Measurements from ENCODE around the gene TAS2R40. TPM values are rescaled to one million over a fixed set of nuclear protein-coding genes. Genes with fewer than 3 reads are reported as not detected.
"Not testable (repeated sequence)": the region's sequence is repeated elsewhere in the genome, so short reads cannot be mapped to it uniquely, and the experiment has no call there.

TAS2R40 gene
- not detected for total RNA-seq

- DNase-seq (ENCODE audit: low spot score) = no peak
These were observed at the start of gene TAS2R40 for GRCh38 chr7:143221737-143222136. TAS2R40 (plus strand) TSS chr7:143222037; CDS start chr7:143222079, 42 bp downstream.

- peak; percentile 64 for DNase-seq (ENCODE audit: low spot score)
These were observed 49.5 kb upstream of the TAS2R40 start for GRCh38 chr7:143172354-143172753.

GRCh38 chr7:143176128-143176527 is 45.7 kb upstream of the TAS2R40 start:
- no peak for DNase-seq (ENCODE audit: low spot score)

DNA sequence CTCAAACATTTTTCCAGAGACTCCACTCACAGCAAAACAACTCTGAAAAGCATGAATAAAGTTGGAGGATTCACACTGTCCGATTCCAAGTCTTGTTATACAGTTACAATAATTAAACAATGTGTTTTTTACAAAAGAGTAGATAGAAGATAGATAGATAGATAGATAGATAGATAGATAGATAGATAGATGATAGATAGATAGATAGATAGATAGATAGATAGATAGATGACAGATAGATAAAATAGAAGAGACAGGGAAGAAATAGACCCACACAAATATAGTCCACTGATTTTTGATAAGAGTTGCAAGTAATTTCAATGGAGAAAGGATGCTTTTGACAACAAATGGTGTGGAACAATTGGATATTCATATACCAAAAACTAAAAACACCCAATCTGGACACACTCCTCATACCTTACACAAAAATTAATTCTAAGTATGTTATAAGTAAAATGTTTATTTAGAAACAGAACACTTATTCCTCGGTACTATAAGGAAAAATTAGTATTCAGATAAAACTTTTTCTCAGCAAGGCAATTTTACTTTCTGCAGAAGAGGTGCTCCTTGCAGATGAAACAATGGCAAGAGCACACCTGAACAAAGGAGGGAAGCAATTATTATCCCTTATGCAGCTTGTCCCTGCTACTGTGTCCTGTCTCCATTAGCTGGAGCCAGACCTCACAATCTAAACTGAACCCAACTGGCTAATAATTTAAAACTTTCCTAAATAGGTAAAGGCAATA is 44.3 kb upstream of the TAS2R40 start:
- DNase-seq (ENCODE audit: low spot score) = no peak

DNA sequence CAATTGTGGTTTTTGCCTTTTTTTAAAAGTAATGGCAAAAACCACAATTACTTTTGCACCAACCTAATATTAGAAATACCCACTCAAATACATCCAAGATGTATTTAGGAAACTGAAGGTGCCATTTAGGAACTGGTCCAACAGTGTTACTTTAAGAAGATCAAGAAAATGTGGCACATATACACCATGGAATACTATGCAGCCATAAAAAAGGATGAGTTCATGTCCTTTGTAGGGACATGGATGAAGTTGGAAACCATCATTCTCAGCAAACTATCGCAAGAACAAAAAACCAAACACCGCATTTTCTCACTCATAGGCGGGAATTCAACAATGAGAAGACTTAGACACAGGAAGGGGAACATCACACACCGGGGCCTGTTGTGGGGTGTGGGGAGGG is 41.1 kb upstream of the TAS2R40 start:
- DNase-seq (ENCODE audit: low spot score) = not testable (repeated sequence)

GRCh38 chr7:143181349-143181748 is 40.5 kb upstream of the TAS2R40 start:
- DNase-seq (ENCODE audit: low spot score) = no peak

DNA sequence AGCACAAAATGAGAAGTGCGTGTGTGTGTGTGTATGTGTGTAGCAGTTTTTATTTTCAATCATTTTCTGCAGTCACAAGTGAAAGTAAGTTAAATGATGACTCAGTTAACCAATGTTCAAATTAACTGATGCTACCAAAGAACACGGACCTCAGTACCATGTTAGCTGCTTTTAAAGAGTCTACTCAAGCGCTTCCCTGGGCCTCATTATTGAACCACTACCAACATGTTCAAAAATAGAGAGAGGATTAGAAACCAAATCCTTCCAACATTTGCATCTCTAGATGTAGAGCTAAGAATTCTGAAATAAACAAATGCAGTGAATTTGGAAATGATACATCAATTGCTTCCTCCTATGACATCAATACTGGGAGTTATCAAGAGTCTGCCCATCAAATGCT is 38.8 kb upstream of the TAS2R40 start, which contains the start of gene TAS2R39:
Gene TAS2R39 (plus strand): TSS at position 396 of the 400 bp plus-strand sequence. CDS start 0 bp downstream, at position 396.
- DNase-seq (ENCODE audit: low spot score) = no peak

GRCh38 chr7:143185551-143185950 is 36.3 kb upstream of the TAS2R40 start:
- DNase-seq (ENCODE audit: low spot score) = no peak

DNA sequence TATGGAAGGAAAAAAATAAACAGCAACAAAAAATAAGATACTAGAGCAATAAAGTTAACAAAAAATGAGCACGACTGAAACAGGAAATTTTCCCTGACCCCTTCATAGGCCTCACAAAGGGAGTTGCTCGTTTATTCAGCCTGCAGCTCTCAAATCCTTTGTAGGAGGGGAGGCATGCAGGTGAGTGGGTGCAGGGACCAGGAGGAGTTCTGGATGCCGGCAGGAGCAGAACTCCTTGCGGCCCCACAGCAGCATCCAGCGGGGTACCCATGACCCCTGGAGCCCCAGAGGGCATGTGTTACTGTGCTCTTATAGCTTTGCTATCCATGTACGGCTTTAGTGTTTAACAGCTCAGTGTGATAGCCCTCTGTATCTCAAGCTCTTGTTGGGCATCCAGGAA is 32.8 kb upstream of the TAS2R40 start:
- no peak for DNase-seq (ENCODE audit: low spot score)

DNA sequence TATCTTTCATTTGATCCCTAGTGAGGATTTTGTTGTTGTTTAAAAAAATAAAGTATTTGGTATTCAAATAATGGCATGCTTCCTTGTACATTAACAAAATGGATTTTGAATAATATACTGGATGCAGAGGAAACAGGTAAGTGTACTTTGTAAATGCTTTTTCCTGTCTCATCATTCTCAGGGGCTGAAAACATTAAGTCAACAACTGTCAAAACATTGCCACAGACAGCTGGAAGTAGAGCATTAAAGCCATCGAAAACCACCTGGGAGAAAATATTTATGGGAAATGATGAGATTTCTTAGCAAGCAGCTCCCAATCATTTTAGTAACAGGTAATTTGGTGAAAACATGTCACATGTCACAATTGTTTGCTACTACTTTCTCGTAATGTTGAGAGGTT is 28.0 kb upstream of the TAS2R40 start:
- no peak for DNase-seq (ENCODE audit: low spot score)

- DNase-seq (ENCODE audit: low spot score) = no peak
These were observed 22.8 kb upstream of the TAS2R40 start for GRCh38 chr7:143199040-143199439.

GRCh38 chr7:143202161-143202560 is 19.7 kb upstream of the TAS2R40 start:
- no peak for DNase-seq (ENCODE audit: low spot score)

- DNase-seq (ENCODE audit: low spot score) = no peak
These were observed 18.5 kb upstream of the TAS2R40 start for GRCh38 chr7:143203386-143203785.

DNA sequence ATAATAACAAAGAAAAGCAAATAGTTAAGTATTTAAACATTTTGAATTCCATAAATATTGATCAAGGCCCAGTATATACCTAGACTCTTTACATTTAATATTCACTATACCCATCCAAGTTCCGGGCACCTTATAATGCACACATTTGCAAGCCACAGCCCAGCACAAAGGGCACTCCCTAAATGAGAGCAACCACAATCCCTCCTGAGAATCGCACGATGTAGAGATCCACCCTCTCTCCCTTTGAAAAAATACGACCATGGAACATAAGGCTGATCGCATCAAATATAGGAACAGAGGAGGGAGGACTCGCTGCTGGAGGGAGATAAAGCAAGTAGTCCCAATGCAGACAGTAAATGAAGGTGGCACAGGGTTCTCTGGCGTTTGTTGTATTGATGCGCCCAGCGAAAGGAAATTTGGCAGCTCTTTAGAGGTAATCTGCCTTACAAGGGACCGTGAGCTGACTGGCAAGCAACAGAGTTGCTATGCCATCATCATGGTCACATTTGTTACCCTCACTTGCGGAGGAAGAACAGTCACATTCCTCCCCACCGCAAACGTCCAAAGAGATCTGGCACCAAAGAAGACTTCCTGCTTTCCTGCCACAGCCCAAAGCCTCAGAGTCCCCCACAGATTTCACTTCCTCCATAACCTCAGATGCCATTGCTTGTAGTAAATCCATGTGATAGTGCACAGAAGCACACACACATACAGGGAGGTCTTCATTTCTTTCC is 16.1 kb upstream of the TAS2R40 start:
- DNase-seq (ENCODE audit: low spot score) = no peak

DNA sequence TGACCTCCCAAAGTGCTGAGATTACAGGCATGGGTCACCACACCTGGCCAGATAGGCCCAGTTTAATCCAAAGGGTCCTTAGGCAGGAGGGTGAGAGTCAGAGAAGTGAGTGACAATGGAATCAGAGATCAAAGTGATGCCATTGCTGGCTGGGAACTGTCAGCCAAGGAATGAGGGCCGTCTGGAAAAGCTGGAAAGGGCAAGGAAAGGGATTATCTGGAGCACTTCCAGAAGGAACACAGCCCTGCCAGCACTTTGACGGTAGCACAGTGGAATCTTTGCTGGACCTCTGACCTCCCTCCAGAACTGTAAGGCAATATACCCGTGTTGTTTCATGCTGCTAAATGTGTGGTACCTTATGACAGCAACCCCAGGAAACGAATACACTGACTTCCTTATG is 11.3 kb upstream of the TAS2R40 start:
- DNase-seq (ENCODE audit: low spot score) = no peak

DNA sequence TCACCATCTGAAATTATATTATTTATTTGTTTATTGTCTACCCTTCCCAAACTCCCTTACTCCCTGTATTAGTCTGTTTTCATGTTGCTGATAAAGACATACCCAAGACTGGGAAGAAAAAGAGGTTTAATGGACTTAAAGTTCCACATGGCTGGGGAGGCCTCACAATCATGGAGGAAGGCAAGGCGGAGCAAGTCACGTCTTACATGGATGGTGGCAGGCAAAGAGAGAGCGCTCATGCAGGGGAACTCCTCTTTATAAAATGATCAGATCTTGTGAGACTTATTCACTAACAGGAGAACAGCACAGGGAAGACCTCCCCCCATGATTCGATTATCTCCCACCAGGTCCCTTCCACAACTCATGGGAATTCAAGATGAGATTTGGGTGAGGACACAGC is 8.4 kb upstream of the TAS2R40 start:
- DNase-seq (ENCODE audit: low spot score) = not testable (repeated sequence)

DNA sequence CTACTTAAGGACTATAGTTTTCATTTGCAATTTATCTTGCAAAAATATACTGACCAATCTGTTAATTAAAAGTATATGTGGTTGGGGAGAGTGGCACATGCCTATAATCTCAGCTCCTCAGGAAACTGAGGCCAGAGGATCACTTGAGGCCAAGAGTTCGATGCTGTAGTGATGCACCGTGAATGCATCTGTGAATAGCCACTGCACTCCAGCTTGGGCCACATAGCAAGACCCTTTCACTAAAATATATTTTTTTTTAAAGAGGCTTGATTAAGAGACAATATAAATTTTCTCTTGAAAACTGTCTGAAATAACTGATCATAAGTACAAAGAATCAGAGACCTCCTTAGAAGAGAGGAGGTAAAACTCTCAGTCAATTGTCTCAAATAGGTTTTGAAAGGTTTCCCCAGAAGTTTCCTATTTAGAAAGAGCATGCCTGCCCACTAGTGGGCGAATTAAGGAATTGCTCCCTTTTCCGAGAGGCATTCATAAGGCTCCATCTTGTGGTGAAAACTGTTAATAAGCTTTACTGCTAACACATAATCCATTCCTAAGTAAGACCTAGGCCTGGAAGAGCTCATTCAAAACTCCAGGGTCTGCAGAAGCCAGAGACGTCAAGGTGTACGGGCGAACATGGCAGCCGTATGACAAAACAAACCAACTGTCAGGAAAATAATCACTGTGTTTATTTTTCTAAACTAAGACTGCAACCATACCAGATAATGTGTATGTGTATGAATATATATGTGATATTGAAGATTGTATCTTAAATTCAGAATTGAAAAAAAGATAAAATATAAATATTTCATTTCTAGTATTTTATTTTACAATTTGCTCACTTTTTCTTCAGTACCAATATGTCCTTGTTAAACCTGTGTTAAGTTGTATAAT is 6.8 kb upstream of the TAS2R40 start:
- DNase-seq (ENCODE audit: low spot score) = peak; percentile 65

DNA sequence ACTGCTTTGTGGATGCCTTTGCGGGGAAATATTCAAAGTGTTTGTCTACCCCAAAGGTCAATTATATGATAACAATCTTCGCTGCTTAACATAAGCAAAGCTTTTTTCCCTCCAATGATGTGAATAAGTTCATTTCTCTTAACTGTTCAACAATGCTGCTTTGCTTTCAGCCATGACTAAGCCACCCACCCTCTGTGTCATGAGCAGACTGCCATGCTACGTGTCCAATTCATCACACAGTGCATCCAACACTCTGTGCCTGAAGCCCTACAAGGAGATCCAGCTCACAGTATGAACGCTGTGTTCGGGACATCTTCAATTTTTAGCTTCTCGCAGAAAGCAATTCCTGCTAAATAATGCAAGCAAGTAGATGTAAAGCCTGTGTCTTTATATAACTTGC is 5.7 kb upstream of the TAS2R40 start:
- no peak for DNase-seq (ENCODE audit: low spot score)

GRCh38 chr7:143216686-143217085 is 5.2 kb upstream of the TAS2R40 start:
- DNase-seq (ENCODE audit: low spot score) = no peak

- DNase-seq (ENCODE audit: low spot score) = no peak
These were observed 4.0 kb upstream of the TAS2R40 start for GRCh38 chr7:143217806-143218205.

DNA sequence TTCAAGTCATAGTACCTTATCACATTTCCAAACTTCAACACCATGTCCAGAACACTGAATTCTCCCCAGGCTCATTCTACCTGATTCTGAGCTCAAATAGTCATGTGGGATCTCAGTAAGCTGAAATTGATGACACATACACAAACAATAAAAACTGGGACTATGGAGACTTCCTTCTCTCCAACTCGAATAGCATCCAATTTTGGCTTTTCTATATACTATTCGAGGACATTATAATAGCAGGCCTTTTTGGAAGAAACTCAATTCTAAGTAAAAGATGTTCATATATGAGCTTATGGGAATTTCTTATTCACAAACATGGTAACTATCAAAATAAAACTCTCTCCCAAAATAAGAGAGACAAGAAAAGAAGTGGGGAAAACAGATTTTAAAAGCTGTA is 551 bp upstream of the TAS2R40 start:
- DNase-seq (ENCODE audit: low spot score) = no peak

DNA sequence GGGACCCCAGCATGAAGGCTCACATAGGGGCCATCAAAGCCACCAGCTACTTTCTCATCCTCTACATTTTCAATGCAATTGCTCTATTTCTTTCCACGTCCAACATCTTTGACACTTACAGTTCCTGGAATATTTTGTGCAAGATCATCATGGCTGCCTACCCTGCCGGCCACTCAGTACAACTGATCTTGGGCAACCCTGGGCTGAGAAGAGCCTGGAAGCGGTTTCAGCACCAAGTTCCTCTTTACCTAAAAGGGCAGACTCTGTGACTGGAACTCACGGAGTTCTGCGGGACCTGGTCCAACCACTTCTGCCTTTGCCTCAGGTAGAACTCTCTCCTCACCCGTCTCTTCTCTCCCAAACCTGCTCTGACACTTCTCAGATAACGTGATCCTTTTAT is 945 bp downstream of the TAS2R40 start:
- no peak for DNase-seq (ENCODE audit: low spot score)
